CD4-positive, CD25-positive, alpha-beta regulatory T cell (primary cell): ENCODE results near the gene FOXP1. TPM values are rescaled to one million over a fixed set of nuclear protein-coding genes. Genes with fewer than 3 reads are reported as not detected.

Experiments
- ATAC-seq, 2 donors: fragments of 150-1000 bp; cut with Tn5 transposase; one replicate each; pipeline ENCODE4 v1.10.0; 2021; ENCODE audit warnings: low read depth in 2 of 2, moderate number of reproducible peaks in 2 of 2, moderate library complexity in 1 of 2
- DNase-seq, 3 donors: peaks; one replicate each; pipeline versions ENCODE4 v3.0.0 to v3.0.0-alpha.2; 2012 to 2022; ENCODE audit warnings: mixed read lengths in 1 of 3
- H3K27ac ChIP-seq: one replicate; pipeline ENCODE4 v1.7.0; 2013; ENCODE audit warnings: mild to moderate bottlenecking, low read length; ENCODE audit not compliant: insufficient read depth, poor library complexity, severe bottlenecking
- H3K27me3 ChIP-seq: one replicate; pipeline ENCODE4 v1.7.0; 2013; ENCODE audit warnings: low read length; ENCODE audit not compliant: control insufficient read depth, insufficient read depth
- H3K36me3 ChIP-seq: one replicate; pipeline ENCODE4 v1.7.0; 2013; ENCODE audit warnings: mild to moderate bottlenecking, low read length, moderate library complexity; ENCODE audit not compliant: control insufficient read depth, insufficient read depth
- H3K4me1 ChIP-seq: 2 replicates; pipeline ENCODE4 v1.7.0; 2013; ENCODE audit warnings: mild to moderate bottlenecking, low read length; ENCODE audit not compliant: insufficient read depth, control insufficient read depth, poor library complexity, severe bottlenecking
- H3K4me3 ChIP-seq: one replicate; pipeline ENCODE4 v1.7.0; 2013; ENCODE audit warnings: low read depth, mild to moderate bottlenecking, low read length, moderate library complexity
- H3K9me3 ChIP-seq, 2 experiments: 1 replicate in 1 of 2; 2 replicates in 1 of 2; pipeline ENCODE4 v1.7.0; 2013; ENCODE audit warnings: low read length in 2 of 2, mild to moderate bottlenecking in 1 of 2, moderate library complexity in 1 of 2; ENCODE audit not compliant: control insufficient read depth in 2 of 2
- H3K27ac Mint-ChIP-seq, 3 donors: one replicate each; pipeline ENCODE4 v1.8.0; 2020 to 2022; ENCODE audit warnings: mild to moderate bottlenecking in 3 of 3, mixed read lengths in 3 of 3, moderate library complexity in 2 of 3
- H3K27me3 Mint-ChIP-seq: one replicate; pipeline ENCODE4 v1.8.0; 2022; ENCODE audit warnings: mild to moderate bottlenecking, mixed read lengths
- H3K36me3 Mint-ChIP-seq: one replicate; pipeline ENCODE4 v1.8.0; 2020; ENCODE audit warnings: mixed read lengths
- H3K4me1 Mint-ChIP-seq, 4 donors: one replicate each; pipeline ENCODE4 v1.8.0; 2020 to 2022; ENCODE audit warnings: mixed read lengths in 4 of 4, mild to moderate bottlenecking in 1 of 4
- H3K4me3 Mint-ChIP-seq, 4 donors: one replicate each; pipeline ENCODE4 v1.8.0; 2020 to 2022; ENCODE audit warnings: mild to moderate bottlenecking in 4 of 4, mixed read lengths in 4 of 4, moderate library complexity in 3 of 4
- H3K9me3 Mint-ChIP-seq, 7 donors: one replicate each; pipeline ENCODE4 v1.8.0; 2020 to 2022; ENCODE audit warnings: mixed read lengths in 7 of 7, mild to moderate bottlenecking in 3 of 7, moderate library complexity in 2 of 7
- polyA plus RNA-seq, 4 donors: library from polyadenylated mRNA; unstranded; fragments of 300-500 nt; fragmentation: Illumina TruSeq; gene quantifications; one replicate each; pipeline ENCODE4 v1.2.3, GENCODE V29; 2021
- total RNA-seq: library from RNA; stranded (reverse); gene quantifications from one replicate; pipeline ENCODE4 v1.2.3, GENCODE V29; 2022

FOXP1 gene
- total and polyA plus RNA-seq, 5 donors from 2014 or later = 301 to 599 (median 346) TPM

DNA sequence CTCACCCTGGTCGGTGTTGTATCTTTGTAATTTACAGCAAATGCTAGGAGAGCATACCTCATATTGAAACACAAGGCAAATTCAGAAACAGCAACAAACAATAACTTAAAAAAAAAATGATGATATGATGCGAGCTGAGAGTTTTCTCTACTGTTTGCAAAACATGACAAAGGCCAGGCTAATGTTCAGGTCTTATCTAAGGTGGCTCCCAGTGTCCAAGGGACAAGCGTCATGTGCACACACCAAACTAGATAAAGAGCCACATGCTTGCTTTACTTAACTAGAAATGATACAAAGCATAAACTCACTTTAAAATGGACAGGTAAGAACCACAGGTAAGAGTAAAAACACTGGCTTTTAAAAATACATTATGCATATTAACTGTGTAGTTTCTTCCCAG lies 375.9 kb downstream of the FOXP1 start:
- H3K27ac ChIP-seq = no peak overlapping the region
- peak overlapping the region in 1 of 4 donors; percentile 2 for H3K4me3 Mint-ChIP-seq
- no peak for DNase-seq
- H3K4me1 Mint-ChIP-seq = peaks cover 59 to 96% (median 72%) of the 10 kb centered on the region in 4 donors
- H3K27me3 ChIP-seq = no peaks in the 10 kb centered on the region
- H3K4me3 ChIP-seq = no peak overlapping the region
- H3K9me3 ChIP-seq = no peaks in the 10 kb centered on the region
- H3K4me1 ChIP-seq = peaks cover 34% of the 10 kb centered on the region
- H3K27me3 Mint-ChIP-seq = no peaks in the 10 kb centered on the region
- peaks cover 12% of the 10 kb centered on the region for H3K36me3 Mint-ChIP-seq
- peaks cover 0 to 3% (median 0%) of the 10 kb centered on the region in 7 donors for H3K9me3 Mint-ChIP-seq
- peaks cover 14% of the 10 kb centered on the region for H3K36me3 ChIP-seq
- no peak for ATAC-seq
- peak overlapping the region; percentile 42 to 62 (median 58) for H3K27ac Mint-ChIP-seq

DNA sequence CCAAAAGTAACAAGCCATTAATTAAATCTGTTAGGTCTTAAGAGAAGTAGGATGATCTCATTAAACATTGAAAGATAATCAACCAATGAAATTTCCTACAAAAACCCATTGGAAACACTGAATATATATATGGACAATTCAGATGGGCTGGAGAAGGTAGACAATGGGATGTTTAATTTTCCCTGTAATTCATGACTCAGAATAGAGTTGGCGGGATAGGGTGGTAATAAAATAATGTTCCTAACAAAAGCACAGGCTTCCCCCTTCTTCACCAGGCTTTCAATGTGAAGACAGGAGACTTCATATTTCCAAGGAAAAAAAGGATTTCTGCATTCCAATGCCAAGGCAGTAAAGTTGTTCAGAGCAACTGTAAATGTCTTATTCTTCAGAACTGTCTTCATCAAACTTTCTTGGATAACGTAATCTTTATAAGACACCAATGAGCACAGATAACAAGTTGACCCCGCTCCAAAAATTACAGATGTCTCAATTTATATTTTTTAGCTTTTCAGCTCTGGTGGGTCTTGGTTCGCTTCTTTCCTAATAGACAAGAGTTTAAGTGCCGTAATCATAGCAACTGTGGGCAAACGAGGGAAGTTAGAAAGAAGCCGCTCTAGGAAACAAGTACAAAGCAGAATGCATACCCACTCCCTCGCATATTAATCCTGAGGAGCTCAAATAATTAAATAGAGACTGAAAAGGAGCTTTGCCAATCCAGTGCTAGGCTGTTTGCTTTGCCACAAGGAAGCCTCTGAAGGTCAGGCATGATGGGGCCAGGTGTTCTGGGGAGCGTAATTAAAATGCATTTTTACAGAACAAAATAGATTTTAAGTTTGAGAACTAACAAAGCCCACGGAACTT lies 377.0 kb downstream of the FOXP1 start:
- Histone ChIP-seq H3K36me3 (peaks cover 18% of the 10 kb centered on the region), H3K9me3 (no peaks in the 10 kb centered on the region), H3K27me3 (no peaks in the 10 kb centered on the region), H3K4me1 (peaks cover 35% of the 10 kb centered on the region), H3K4me3 (no peak overlapping the region), H3K27ac (no peak overlapping the region)
- Mint-ChIP-seq H3K27me3 (no peaks in the 10 kb centered on the region), H3K36me3 (peaks cover 12% of the 10 kb centered on the region), H3K4me1 (peaks cover 51 to 95% (median 67%) of the 10 kb centered on the region in 4 donors), H3K27ac (no peak overlapping the region), H3K4me3 (no peak overlapping the region), H3K9me3 (no peaks in the 10 kb centered on the region)
- DNase-seq = no peak
- ATAC-seq = no peak

DNA sequence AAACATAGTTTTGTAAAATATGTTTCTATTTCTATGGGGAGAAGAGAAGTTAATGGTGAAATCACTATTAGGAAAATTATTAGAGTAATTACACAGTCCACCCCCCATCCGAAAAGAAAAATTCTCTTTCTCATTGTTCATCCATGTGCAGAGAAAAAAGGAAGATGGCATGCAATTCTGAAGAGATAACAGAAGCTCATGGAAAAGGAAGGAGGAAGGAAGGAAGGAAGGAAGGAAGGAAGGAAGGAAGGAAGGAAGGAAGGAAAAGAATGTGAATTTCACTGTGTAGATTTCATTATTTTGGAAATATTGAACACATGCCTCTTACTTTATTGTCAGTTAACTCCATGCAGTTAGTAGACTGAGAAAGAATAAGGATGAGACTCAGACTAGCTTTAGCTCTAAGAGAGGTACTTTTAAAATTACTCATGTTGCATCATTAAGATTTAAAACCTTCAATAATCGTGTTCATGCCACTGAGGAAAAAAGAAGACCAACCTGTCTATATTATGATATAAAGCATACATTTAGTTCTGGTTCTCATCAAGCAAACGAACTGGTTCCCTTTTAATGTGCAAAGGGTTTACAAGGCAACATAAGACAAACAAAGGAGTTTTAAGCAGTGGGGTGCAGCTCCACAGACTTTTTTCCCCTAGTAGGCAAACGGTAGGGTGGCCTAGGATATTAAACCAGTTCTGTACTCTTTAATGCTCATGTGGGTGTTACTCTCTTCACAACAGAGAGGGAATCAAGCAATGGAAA lies 379.6 kb downstream of the FOXP1 start:
- ATAC-seq (no peak), DNase-seq (no peak)
- no peaks in the 10 kb centered on the region for H3K9me3 Mint-ChIP-seq
- H3K4me1 Mint-ChIP-seq = peaks cover 37 to 83% (median 58%) of the 10 kb centered on the region in 4 donors
- peak overlapping the region in 3 of 4 donors; percentile 3 to 8 (median 8) for H3K4me3 Mint-ChIP-seq
- peak overlapping the region in 2 of 3 donors; percentile 3 to 35 for H3K27ac Mint-ChIP-seq
- Histone ChIP-seq H3K36me3 (peaks cover 18% of the 10 kb centered on the region), H3K9me3 (no peaks in the 10 kb centered on the region), H3K27me3 (no peaks in the 10 kb centered on the region), H3K4me3 (no peak overlapping the region), H3K4me1 (peaks cover 19% of the 10 kb centered on the region), H3K27ac (no peak overlapping the region)
- no peaks in the 10 kb centered on the region for H3K27me3 Mint-ChIP-seq
- peaks cover 7% of the 10 kb centered on the region for H3K36me3 Mint-ChIP-seq

DNA sequence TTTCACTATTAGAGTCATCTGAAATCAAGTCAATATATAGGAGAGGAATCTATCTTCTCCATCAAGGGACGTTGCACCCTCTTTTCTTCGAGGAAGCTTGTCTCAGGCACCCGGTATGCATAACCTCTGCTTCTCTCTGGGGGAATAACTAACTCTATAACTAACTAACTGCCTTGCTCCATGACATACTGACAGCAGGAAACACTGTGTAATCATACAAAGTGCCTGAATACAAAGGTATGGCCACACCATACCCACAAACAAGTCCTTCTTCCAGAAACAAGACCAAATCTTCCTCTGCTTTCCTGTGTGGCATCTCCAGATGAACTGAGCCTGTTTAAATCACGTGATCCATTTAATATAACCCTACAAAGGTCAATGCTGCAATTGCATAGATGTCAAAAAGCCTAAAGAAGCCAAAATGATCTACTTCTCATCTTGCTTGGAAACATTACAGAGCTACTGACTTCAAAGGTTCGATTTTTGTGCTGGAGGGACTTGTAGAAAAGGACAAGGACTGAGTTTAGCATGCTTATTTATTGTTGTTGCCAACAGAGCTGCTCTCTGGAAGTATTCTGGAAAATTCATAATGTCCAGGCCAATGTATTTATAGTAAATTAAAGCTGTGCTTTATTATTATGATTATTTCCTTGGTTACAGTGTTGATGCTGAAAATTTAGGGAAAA lies 380.5 kb downstream of the FOXP1 start:
- Mint-ChIP-seq H3K4me3 (no peak overlapping the region), H3K4me1 (peaks cover 28 to 76% (median 49%) of the 10 kb centered on the region in 4 donors), H3K36me3 (peaks cover 7% of the 10 kb centered on the region), H3K9me3 (no peaks in the 10 kb centered on the region), H3K27me3 (no peaks in the 10 kb centered on the region), H3K27ac (peak overlapping the region; percentile 3 to 87 (median 35))
- Histone ChIP-seq H3K9me3 (no peaks in the 10 kb centered on the region), H3K27me3 (no peaks in the 10 kb centered on the region), H3K4me1 (peaks cover 19% of the 10 kb centered on the region), H3K36me3 (peaks cover 18% of the 10 kb centered on the region), H3K4me3 (no peak overlapping the region), H3K27ac (peak overlapping the region; percentile 16)
- ATAC-seq (no peak), DNase-seq (no peak)

DNA sequence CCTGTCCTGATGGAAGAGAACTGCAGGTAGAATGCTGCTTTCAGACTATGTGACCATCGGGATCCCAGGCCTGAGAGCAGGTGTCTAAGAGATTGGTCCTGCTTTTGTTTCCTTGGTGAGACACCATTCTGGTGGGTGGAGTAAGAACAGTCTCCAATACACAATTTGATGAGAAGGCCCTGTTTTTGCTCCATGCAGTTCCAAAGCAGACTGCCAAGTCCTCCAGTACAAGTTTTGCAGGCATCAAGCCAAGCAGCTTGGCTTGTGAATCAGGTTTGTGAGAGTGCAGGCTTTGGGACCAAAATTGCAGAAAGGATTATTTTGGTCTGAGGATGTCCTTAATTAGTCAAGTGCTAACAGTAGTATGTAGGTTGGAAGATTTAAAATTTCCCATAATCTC lies 381.6 kb downstream of the FOXP1 start:
- DNase-seq (no peak), ATAC-seq (no peak)
- Mint-ChIP-seq H3K27ac (peak overlapping the region in 2 of 3 donors; percentile 18 to 87), H3K4me1 (peaks cover 37 to 76% (median 46%) of the 10 kb centered on the region in 4 donors), H3K4me3 (no peak overlapping the region), H3K27me3 (no peaks in the 10 kb centered on the region), H3K36me3 (peaks cover 16% of the 10 kb centered on the region), H3K9me3 (no peaks in the 10 kb centered on the region)
- Histone ChIP-seq H3K4me1 (peaks cover 19% of the 10 kb centered on the region), H3K27ac (no peak overlapping the region), H3K27me3 (no peaks in the 10 kb centered on the region), H3K9me3 (no peaks in the 10 kb centered on the region), H3K36me3 (peaks cover 26% of the 10 kb centered on the region), H3K4me3 (no peak overlapping the region)

DNA sequence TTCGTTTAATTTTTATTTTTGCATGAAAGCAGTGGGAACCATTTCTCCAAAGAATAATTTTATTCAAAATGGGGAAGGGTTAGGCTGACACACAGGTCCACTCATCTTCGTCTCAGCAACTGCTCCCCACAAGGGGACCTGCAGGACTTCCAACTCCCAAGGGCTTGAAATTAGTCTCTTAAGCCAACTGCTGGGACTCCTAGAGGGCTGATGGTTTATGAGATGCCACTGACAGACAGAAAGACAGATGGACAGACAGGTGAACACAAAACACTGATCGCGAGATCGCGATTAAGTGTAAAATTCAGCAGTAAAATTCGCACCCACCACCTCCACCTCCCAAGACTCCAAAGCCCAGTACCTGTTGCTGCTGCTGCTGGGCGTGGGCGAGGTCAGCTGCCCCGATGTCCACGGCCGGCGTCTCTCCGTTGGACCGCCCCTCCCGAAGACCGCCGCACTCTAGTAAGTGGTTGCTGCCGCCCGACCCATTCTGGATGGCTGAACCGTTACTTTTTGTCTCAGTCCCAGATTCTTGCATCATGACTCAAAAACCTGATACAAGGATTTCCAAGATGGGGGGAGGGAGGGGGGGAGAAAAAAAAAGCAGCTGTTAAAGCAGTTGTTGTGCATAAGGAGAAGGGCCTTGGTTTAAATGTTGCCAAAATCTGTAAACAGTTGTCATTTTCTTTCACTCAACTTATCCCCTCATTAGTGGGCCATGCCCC lies 385.5 kb downstream of the FOXP1 start:
- H3K4me1 ChIP-seq = peaks cover 8% of the 10 kb centered on the region
- H3K9me3 ChIP-seq = no peaks in the 10 kb centered on the region
- no peak overlapping the region for H3K27ac ChIP-seq
- no peak overlapping the region for H3K4me3 ChIP-seq
- DNase-seq (no peak), ATAC-seq (no peak)
- Mint-ChIP-seq H3K9me3 (peaks cover 0 to 1% (median 0%) of the 10 kb centered on the region in 7 donors), H3K36me3 (peaks cover 24% of the 10 kb centered on the region), H3K27ac (no peak overlapping the region), H3K27me3 (no peaks in the 10 kb centered on the region), H3K4me1 (peaks cover 25 to 68% (median 42%) of the 10 kb centered on the region in 4 donors), H3K4me3 (no peak overlapping the region)
- H3K36me3 ChIP-seq = peaks cover 31% of the 10 kb centered on the region
- H3K27me3 ChIP-seq = no peaks in the 10 kb centered on the region

DNA sequence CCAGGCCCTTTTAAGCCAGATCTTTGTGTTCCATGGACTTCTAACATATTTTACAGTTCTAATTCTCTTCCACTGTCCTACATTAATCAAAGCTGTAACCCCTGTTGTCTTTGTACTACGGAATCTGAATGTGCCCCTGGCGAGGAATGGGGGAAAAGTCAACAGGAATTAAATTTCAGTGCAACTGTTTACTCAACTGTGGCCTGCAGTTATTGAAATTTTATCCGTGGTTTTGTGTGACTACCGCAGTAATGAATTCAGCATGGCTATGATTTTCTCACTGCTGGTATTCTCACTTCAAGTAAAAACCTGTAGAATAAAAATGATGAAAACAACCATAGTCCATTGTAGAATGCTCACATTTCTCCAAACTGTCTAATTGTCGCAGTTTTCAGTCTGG lies 388.0 kb downstream of the FOXP1 start:
- H3K27me3 Mint-ChIP-seq = no peaks in the 10 kb centered on the region
- no peaks in the 10 kb centered on the region for H3K27me3 ChIP-seq
- no peak for DNase-seq
- no peak overlapping the region for H3K27ac ChIP-seq
- ATAC-seq = no peak
- peaks cover 37% of the 10 kb centered on the region for H3K36me3 ChIP-seq
- H3K27ac Mint-ChIP-seq = peak overlapping the region in 2 of 3 donors; percentile 22 to 62
- H3K4me1 Mint-ChIP-seq = peaks cover 24 to 68% (median 46%) of the 10 kb centered on the region in 4 donors
- peaks cover 42% of the 10 kb centered on the region for H3K36me3 Mint-ChIP-seq
- H3K9me3 Mint-ChIP-seq = peaks cover 0 to 1% (median 0%) of the 10 kb centered on the region in 7 donors
- H3K4me1 ChIP-seq = peaks cover 6% of the 10 kb centered on the region
- no peaks in the 10 kb centered on the region for H3K9me3 ChIP-seq
- no peak overlapping the region for H3K4me3 Mint-ChIP-seq
- H3K4me3 ChIP-seq = no peak overlapping the region
